PC-3 (cell line): ENCODE measurements around the gene KRTAP9-3.

Experiments used
- EZH2phosphoT487 ChIP-seq: fragments of 300-600 bp; sonication (generic); IDR thresholded peaks from 2 replicates; pipeline ENCODE4 v1.6.1; 2018; ENCODE audit warnings: mild to moderate bottlenecking, antibody characterized with exemption, low read length, borderline replicate concordance
- TF ChIP-seq, protein P1 (sequence below): fragments of 300-600 bp; sonication (generic); conservative IDR thresholded peaks from 2 replicates; pipeline ENCODE4 v1.5.1; 2017; ENCODE audit warnings: antibody characterized with exemption, low read depth, mild to moderate bottlenecking, low read length

DNA sequence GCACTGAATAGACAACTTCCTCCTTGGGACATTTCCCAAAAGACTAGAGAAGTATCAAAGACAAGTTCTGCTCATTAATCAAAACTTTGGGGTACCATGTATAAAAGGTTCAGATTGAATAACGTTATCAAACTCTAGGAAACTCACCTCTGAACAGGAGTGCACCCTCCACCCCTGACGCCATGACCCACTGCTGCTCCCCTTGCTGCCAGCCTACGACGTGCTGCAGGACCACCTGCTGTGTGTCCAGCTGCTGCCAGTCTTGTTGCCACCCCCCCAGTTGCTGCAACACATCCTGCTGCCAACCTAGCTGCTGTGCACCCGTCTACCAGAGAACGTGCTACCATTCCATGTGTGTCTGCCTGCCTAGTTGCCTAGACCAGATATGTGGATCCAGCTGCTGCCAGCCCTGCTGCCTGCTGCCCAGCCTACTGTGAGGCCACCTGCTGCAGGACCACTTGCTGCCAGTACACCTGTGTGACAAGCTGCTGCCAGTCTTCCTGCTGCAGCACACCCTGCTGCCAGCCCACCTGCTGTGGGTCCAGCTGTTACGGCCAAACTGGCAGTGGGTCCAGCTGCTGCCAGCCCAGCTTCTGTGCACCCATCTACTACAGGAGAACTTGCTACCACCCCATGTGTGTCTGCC, 19.6 kb upstream of the KRTAP9-3 start:
- TF ChIP-seq, protein P1, sequence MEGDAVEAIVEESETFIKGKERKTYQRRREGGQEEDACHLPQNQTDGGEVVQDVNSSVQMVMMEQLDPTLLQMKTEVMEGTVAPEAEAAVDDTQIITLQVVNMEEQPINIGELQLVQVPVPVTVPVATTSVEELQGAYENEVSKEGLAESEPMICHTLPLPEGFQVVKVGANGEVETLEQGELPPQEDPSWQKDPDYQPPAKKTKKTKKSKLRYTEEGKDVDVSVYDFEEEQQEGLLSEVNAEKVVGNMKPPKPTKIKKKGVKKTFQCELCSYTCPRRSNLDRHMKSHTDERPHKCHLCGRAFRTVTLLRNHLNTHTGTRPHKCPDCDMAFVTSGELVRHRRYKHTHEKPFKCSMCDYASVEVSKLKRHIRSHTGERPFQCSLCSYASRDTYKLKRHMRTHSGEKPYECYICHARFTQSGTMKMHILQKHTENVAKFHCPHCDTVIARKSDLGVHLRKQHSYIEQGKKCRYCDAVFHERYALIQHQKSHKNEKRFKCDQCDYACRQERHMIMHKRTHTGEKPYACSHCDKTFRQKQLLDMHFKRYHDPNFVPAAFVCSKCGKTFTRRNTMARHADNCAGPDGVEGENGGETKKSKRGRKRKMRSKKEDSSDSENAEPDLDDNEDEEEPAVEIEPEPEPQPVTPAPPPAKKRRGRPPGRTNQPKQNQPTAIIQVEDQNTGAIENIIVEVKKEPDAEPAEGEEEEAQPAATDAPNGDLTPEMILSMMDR, result no peak
- TF ChIP-seq EZH2phosphoT487, result no peak
